GM20000 (cell line): ENCODE data around the gene TBL1X.

Experiments
- DNase-seq: peaks from one replicate; pipeline ENCODE4 v3.0.0; 2012; ENCODE audit warnings: low spot score
- TF ChIP-seq, protein P1 (sequence below): IDR thresholded peaks from 2 replicates; pipeline ENCODE4 v1.5.1; 2012; ENCODE audit warnings: mild to moderate bottlenecking, control low read depth; ENCODE audit errors: extremely low read depth, missing control alignments

The TBL1X gene

DNA sequence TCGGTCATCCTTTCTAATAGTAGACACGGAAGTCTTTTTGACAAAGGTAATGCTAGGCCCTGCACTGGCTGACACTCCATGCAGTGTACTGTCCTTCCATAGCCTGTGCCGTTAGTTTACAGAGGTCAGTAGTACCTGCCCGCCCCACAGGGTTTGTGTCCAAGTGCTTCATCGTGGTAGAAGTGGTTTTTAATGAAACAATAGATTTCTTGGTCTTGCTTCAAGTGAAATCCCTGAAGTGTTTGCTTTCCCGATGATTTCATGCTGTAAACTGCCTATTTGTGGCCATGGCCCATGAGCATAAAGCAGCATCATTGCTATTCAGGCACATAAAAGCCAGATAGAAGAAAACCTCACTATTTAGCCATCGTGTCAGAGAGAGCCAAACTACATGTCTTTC, 161.5 kb downstream of the TBL1X start:
- TF ChIP-seq, protein P1, sequence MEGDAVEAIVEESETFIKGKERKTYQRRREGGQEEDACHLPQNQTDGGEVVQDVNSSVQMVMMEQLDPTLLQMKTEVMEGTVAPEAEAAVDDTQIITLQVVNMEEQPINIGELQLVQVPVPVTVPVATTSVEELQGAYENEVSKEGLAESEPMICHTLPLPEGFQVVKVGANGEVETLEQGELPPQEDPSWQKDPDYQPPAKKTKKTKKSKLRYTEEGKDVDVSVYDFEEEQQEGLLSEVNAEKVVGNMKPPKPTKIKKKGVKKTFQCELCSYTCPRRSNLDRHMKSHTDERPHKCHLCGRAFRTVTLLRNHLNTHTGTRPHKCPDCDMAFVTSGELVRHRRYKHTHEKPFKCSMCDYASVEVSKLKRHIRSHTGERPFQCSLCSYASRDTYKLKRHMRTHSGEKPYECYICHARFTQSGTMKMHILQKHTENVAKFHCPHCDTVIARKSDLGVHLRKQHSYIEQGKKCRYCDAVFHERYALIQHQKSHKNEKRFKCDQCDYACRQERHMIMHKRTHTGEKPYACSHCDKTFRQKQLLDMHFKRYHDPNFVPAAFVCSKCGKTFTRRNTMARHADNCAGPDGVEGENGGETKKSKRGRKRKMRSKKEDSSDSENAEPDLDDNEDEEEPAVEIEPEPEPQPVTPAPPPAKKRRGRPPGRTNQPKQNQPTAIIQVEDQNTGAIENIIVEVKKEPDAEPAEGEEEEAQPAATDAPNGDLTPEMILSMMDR: no peak
- DNase-seq: no peak

- TF ChIP-seq, protein P1: no peak
- no peak for DNase-seq
Observed at GRCh38 chrX:9627922-9628321, 163.1 kb downstream of the TBL1X start.

DNA sequence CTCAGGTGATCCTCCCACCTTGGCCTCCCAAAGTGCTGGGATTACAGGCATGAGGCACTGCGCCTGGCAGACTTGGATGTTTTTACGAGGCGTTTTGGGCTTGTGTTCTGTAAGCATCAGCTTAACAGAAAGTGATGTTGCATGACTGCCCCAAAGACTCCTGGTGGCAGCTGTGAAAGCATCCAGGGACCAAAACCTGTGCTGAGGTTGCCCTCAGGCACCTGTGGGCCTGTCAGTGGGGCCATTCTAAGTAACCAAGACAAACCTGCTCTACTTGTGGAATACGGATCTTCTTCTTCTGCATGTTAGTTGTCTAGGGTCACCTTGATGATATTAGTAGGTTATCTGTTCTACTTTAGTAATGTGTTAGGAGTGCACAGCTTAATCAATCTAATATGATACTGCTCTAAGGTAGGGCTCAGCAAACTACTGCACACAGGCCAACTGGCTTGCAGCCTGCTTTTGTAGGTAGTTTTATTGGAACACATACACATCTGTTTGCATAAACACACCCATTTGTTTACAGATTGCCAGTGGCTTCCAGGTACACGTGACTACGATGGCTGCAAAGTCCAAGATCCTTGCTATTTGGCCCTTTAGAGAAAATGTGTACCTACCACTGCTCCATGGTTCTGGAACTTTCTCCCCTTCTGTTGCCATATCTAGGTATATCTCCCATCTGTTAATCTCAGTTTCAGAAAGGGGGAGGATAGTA, 164.1 kb downstream of the TBL1X start:
- TF ChIP-seq, protein P1: no peak
- DNase-seq: no peak

DNA sequence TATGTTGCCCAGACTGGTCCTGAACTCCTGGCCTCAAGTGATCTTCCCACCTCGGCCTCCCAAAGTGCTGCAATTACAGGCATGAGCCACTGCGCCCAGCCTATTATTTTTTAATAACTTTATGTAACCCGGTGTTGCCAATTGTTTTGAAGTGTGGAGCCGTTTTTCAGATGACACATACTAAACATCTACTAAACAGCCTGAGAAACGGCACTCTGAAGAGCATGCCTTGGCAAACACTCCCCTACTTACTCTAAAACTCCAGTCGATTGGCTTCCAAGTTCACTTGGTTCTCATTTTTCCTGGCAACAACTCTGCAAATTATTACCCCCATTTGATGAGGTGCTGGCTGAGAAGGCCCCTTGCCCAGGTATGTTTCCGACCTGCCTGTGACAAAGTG, 169.7 kb downstream of the TBL1X start:
- TF ChIP-seq, protein P1: no peak
- no peak for DNase-seq

- no peak for DNase-seq
Observed at GRCh38 chrX:9635368-9635767, 170.5 kb downstream of the TBL1X start.

DNA sequence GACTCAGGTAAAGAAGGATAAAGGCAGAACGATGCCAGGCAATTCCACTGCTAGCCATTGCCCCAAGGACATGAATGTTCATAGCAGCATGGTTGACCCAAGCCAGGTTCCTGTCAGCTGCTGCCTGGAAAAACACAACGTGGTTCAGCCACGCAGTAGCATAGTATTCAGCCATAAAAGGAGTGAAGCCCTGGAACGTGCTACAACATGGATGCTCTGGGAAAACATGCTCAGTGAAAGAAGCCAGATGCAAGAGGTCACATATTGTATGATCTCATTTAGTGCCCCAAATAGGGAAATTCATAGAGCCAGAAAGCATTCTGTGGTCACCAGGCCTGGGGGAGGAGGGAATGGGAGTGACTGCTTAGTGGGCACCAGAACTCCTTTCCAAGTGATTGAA, 170.9 kb downstream of the TBL1X start:
- TF ChIP-seq, protein P1: no peak
- no peak for DNase-seq

More at GRCh38 chrX:9635368-9635767, 170.5 kb downstream of the TBL1X start:
- TF ChIP-seq, protein P1: no peak

DNA sequence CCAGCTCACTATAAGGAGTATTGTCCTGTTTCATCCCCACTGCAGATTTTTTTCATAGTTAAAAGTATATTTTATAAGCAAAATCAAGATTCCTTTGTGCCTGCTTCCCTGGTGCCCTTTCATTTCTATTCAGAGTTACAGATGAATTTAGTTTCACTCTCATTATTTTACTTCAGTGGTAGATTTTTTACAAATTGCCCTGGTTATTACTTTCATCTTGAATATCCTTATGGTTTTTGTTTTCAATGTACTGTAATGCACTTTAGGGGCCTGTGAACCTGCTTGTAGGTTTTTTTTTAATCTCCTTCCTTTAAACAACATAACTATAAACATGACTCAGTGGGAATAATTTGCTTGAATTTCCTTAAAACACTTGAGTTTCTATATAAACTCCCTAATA, 174.0 kb downstream of the TBL1X start:
- TF ChIP-seq, protein P1: no peak
- no peak for DNase-seq
